Adrenal gland (tissue), 5 donors: Measurements from ENCODE around the gene UNC93A.
"Not testable (repeated sequence)": the region's sequence is repeated elsewhere in the genome, so short reads cannot be mapped to it uniquely, and the experiment has no call there.

Experiments used
- POLR2A ChIP-seq, 2 donors: fragments of 450-650 bp; IDR thresholded peaks; one replicate each; pipeline ENCODE4 v1.6.1; 2017; ENCODE audit warnings: antibody characterized with exemption in 2 of 2, mild to moderate bottlenecking in 2 of 2, moderate library complexity in 1 of 2
- TF ChIP-seq, protein P1 (sequence below), 6 experiments: fragments of 450-650 bp in 4 of 6; fragments of 200-600 bp in 2 of 6; sonication (generic) in 1 of 6; IDR thresholded peaks; 1 replicate in 5 of 6; 2 replicates in 1 of 6; pipeline versions ENCODE4 v1.5.1 to v1.8.0; 2016 to 2021; ENCODE audit warnings: antibody characterized with exemption in 6 of 6, mild to moderate bottlenecking in 2 of 6, moderate library complexity in 1 of 6
- donor health status: DM: no; HTN: no; CAD: no.

- TF ChIP-seq POLR2A (IDR thresholded peaks at IDR 0.05): not testable (repeated sequence)
- TF ChIP-seq, protein P1, sequence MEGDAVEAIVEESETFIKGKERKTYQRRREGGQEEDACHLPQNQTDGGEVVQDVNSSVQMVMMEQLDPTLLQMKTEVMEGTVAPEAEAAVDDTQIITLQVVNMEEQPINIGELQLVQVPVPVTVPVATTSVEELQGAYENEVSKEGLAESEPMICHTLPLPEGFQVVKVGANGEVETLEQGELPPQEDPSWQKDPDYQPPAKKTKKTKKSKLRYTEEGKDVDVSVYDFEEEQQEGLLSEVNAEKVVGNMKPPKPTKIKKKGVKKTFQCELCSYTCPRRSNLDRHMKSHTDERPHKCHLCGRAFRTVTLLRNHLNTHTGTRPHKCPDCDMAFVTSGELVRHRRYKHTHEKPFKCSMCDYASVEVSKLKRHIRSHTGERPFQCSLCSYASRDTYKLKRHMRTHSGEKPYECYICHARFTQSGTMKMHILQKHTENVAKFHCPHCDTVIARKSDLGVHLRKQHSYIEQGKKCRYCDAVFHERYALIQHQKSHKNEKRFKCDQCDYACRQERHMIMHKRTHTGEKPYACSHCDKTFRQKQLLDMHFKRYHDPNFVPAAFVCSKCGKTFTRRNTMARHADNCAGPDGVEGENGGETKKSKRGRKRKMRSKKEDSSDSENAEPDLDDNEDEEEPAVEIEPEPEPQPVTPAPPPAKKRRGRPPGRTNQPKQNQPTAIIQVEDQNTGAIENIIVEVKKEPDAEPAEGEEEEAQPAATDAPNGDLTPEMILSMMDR (IDR thresholded peaks at IDR 0.05): not testable (repeated sequence)
Observed at GRCh38 chr6:167267556-167267898, 23.6 kb upstream of the UNC93A start.
